K562 (cell line): Measurements from ENCODE around the gene DDX23. TPM values are rescaled to one million over a fixed set of nuclear protein-coding genes. Genes with fewer than 3 reads are reported as not detected.

Source experiments
- polyA plus RNA-seq, 8 experiments: library from polyadenylated mRNA; depleted of rRNA in 4 of 8; stranded (reverse) in 5 of 8; unstranded in 3 of 8; fragments of >200 nt; fragmentation: Nextera tagmentation in 2 of 8; fragmentation: Illumina TruSeq in 1 of 8; extraction: Ambion mirVana in 2 of 8; extraction: Trizol in 1 of 8; gene quantifications; 2 replicates each; pipeline versions ENCODE4 v1.2.1 to v1.2.3, GENCODE V29; 2011 to 2014; ENCODE audit warnings: inconsistent platforms in 1 of 8, missing spikeins in 1 of 8
- small RNA-seq: library from RNA; depleted of rRNA; stranded (forward); fragments of <200 nt; gene quantifications from one replicate; pipeline ENCODE3, GENCODE V24; 2014
- total RNA-seq, 7 experiments: library from RNA; depleted of rRNA in 6 of 7; stranded (reverse); fragments of >200 nt in 6 of 7; fragmentation: Illumina TruSeq in 2 of 7; extraction: Trizol in 2 of 7; gene quantifications; 2 replicates each; pipeline versions ENCODE4 v1.2.1 to v1.2.3, GENCODE V29; 2011 to 2021; ENCODE audit warnings: low replicate concordance in 1 of 7

Gene DDX23
- total and polyA plus RNA-seq, 9 of the 15 experiments (the other 6 are each of a cell fraction or from before 2014, with no cell fraction given) = 32.4 to 138 (median 104) TPM

Small RNA genes within 50 kb of the gene (small RNA-seq; reads per million reads assigned to genes)
- gene RF00019 = not detected
- gene RNU6-600P = not detected

Other genes starting within 250 kb of the DDX23 start
Only the 7 nearest of the 14 such genes appear.
- gene ADCY6, start 63.1 kb downstream of the DDX23 start, total RNA-seq (2014; rRNA removed) = 0.33 and 0.41 TPM in 2 replicates
- 0.19 and 0.33 TPM in 2 replicates for gene ADCY6, start 63.1 kb downstream of the DDX23 start, total RNA-seq (2014; rRNA removed; fragmentation: Illumina TruSeq; extraction: Trizol)
- 0.34 and 0.54 TPM in 2 replicates for gene ADCY6, start 63.1 kb downstream of the DDX23 start, total RNA-seq (2015; rRNA removed; fragmentation: Illumina TruSeq; extraction: Trizol)
- 0.87 and 1.0 TPM in 2 replicates for gene ADCY6, start 63.1 kb downstream of the DDX23 start, total RNA-seq (2021)
- 0.65 and 1.7 TPM in 2 replicates for gene ADCY6, start 63.1 kb downstream of the DDX23 start, polyA plus RNA-seq (2011; rRNA removed)
- 0.59 and 0.89 TPM in 2 replicates for gene ADCY6, start 63.1 kb downstream of the DDX23 start, polyA plus RNA-seq (2014; fragmentation: Illumina TruSeq; extraction: Trizol)
- under 1 TPM; 0.01 to 0.10 TPM for gene ADCY6, start 63.1 kb downstream of the DDX23 start, polyA plus RNA-seq (2014; fragmentation: Nextera tagmentation; extraction: Ambion mirVana)
- gene ADCY6, start 63.1 kb downstream of the DDX23 start, polyA plus RNA-seq (2014; rRNA removed) = 0.49 and 0.53 TPM in 2 replicates
- 1.5 and 1.7 TPM in 2 replicates for gene CACNB3, start 33.7 kb downstream of the DDX23 start, total RNA-seq (2014; rRNA removed)
- 1.2 and 1.3 TPM in 2 replicates for gene CACNB3, start 33.7 kb downstream of the DDX23 start, total RNA-seq (2014; rRNA removed; fragmentation: Illumina TruSeq; extraction: Trizol)
- gene CACNB3, start 33.7 kb downstream of the DDX23 start, total RNA-seq (2015; rRNA removed; fragmentation: Illumina TruSeq; extraction: Trizol) = 1.9 and 2.0 TPM in 2 replicates
- gene CACNB3, start 33.7 kb downstream of the DDX23 start, total RNA-seq (2021) = 1.8 and 3.6 TPM in 2 replicates
- 1.3 and 1.8 TPM in 2 replicates for gene CACNB3, start 33.7 kb downstream of the DDX23 start, polyA plus RNA-seq (2011; rRNA removed)
- 1.6 and 1.7 TPM in 2 replicates for gene CACNB3, start 33.7 kb downstream of the DDX23 start, polyA plus RNA-seq (2014; fragmentation: Illumina TruSeq; extraction: Trizol)
- under 1 TPM; 0.24 to 0.48 TPM for gene CACNB3, start 33.7 kb downstream of the DDX23 start, polyA plus RNA-seq (2014; fragmentation: Nextera tagmentation; extraction: Ambion mirVana)
- gene CACNB3, start 33.7 kb downstream of the DDX23 start, polyA plus RNA-seq (2014; rRNA removed) = 1.2 and 1.5 TPM in 2 replicates
- 0.33 and 0.73 TPM in 2 replicates for gene RND1, start 13.7 kb upstream of the DDX23 start, total RNA-seq (2014; rRNA removed)
- gene RND1, start 13.7 kb upstream of the DDX23 start, total RNA-seq (2014; rRNA removed; fragmentation: Illumina TruSeq; extraction: Trizol) = 0.06 and 0.22 TPM in 2 replicates
- gene RND1, start 13.7 kb upstream of the DDX23 start, total RNA-seq (2015; rRNA removed; fragmentation: Illumina TruSeq; extraction: Trizol) = 0.18 and 0.23 TPM in 2 replicates
- gene RND1, start 13.7 kb upstream of the DDX23 start, total RNA-seq (2021) = 0.36 and 0.78 TPM in 2 replicates
- 0.56 and 0.58 TPM in 2 replicates for gene RND1, start 13.7 kb upstream of the DDX23 start, polyA plus RNA-seq (2011; rRNA removed)
- gene RND1, start 13.7 kb upstream of the DDX23 start, polyA plus RNA-seq (2014; fragmentation: Illumina TruSeq; extraction: Trizol) = 0.48 and 0.58 TPM in 2 replicates
- gene RND1, start 13.7 kb upstream of the DDX23 start, polyA plus RNA-seq (2014; fragmentation: Nextera tagmentation; extraction: Ambion mirVana) = not detected
- 0.60 TPM in 1 of 2 replicates, not detected in the other for gene RND1, start 13.7 kb upstream of the DDX23 start, polyA plus RNA-seq (2014; rRNA removed)
- gene FKBP11, start 73.3 kb upstream of the DDX23 start, total RNA-seq (2014; rRNA removed) = 2.3 TPM in 2 replicates
- gene FKBP11, start 73.3 kb upstream of the DDX23 start, total RNA-seq (2014; rRNA removed; fragmentation: Illumina TruSeq; extraction: Trizol) = 5.4 and 6.6 TPM in 2 replicates
- 5.8 TPM in 2 replicates for gene FKBP11, start 73.3 kb upstream of the DDX23 start, total RNA-seq (2015; rRNA removed; fragmentation: Illumina TruSeq; extraction: Trizol)
- 6.8 and 7.4 TPM in 2 replicates for gene FKBP11, start 73.3 kb upstream of the DDX23 start, total RNA-seq (2021)
- gene FKBP11, start 73.3 kb upstream of the DDX23 start, polyA plus RNA-seq (2011; rRNA removed) = 7.8 and 9.1 TPM in 2 replicates
- gene FKBP11, start 73.3 kb upstream of the DDX23 start, polyA plus RNA-seq (2014; fragmentation: Illumina TruSeq; extraction: Trizol) = 5.3 and 5.6 TPM in 2 replicates
- 1 to 10 TPM; 1.6 to 3.3 TPM for gene FKBP11, start 73.3 kb upstream of the DDX23 start, polyA plus RNA-seq (2014; fragmentation: Nextera tagmentation; extraction: Ambion mirVana)
- 7.4 and 8.2 TPM in 2 replicates for gene FKBP11, start 73.3 kb upstream of the DDX23 start, polyA plus RNA-seq (2014; rRNA removed)
- 45.8 and 62.4 TPM in 2 replicates for gene ARF3, start 105.3 kb upstream of the DDX23 start, total RNA-seq (2014; rRNA removed)
- 53.7 and 56.2 TPM in 2 replicates for gene ARF3, start 105.3 kb upstream of the DDX23 start, total RNA-seq (2014; rRNA removed; fragmentation: Illumina TruSeq; extraction: Trizol)
- gene ARF3, start 105.3 kb upstream of the DDX23 start, total RNA-seq (2015; rRNA removed; fragmentation: Illumina TruSeq; extraction: Trizol) = 64.4 and 64.9 TPM in 2 replicates
- gene ARF3, start 105.3 kb upstream of the DDX23 start, total RNA-seq (2021) = 130 and 132 TPM in 2 replicates
- gene ARF3, start 105.3 kb upstream of the DDX23 start, polyA plus RNA-seq (2011; rRNA removed) = 126 and 170 TPM in 2 replicates
- gene ARF3, start 105.3 kb upstream of the DDX23 start, polyA plus RNA-seq (2014; fragmentation: Illumina TruSeq; extraction: Trizol) = 85.5 and 90.9 TPM in 2 replicates
- 1 to 10 TPM; 5.9 to 7.4 TPM for gene ARF3, start 105.3 kb upstream of the DDX23 start, polyA plus RNA-seq (2014; fragmentation: Nextera tagmentation; extraction: Ambion mirVana)
- 68.6 and 76.7 TPM in 2 replicates for gene ARF3, start 105.3 kb upstream of the DDX23 start, polyA plus RNA-seq (2014; rRNA removed)
- 2.1 and 2.4 TPM in 2 replicates for gene WNT10B, start 119.6 kb upstream of the DDX23 start, total RNA-seq (2014; rRNA removed)
- 1.2 and 1.3 TPM in 2 replicates for gene WNT10B, start 119.6 kb upstream of the DDX23 start, total RNA-seq (2014; rRNA removed; fragmentation: Illumina TruSeq; extraction: Trizol)
- 0.53 and 0.69 TPM in 2 replicates for gene WNT10B, start 119.6 kb upstream of the DDX23 start, total RNA-seq (2015; rRNA removed; fragmentation: Illumina TruSeq; extraction: Trizol)
- gene WNT10B, start 119.6 kb upstream of the DDX23 start, total RNA-seq (2021) = 2.4 and 2.6 TPM in 2 replicates
- 1.8 and 2.2 TPM in 2 replicates for gene WNT10B, start 119.6 kb upstream of the DDX23 start, polyA plus RNA-seq (2011; rRNA removed)
- gene WNT10B, start 119.6 kb upstream of the DDX23 start, polyA plus RNA-seq (2014; fragmentation: Illumina TruSeq; extraction: Trizol) = 1.8 and 1.9 TPM in 2 replicates
- gene WNT10B, start 119.6 kb upstream of the DDX23 start, polyA plus RNA-seq (2014; fragmentation: Nextera tagmentation; extraction: Ambion mirVana) = under 1 TPM; 0.25 to 0.31 TPM
- 0.91 and 2.3 TPM in 2 replicates for gene WNT10B, start 119.6 kb upstream of the DDX23 start, polyA plus RNA-seq (2014; rRNA removed)
- not detected in 2 replicates for gene WNT1, start 126.2 kb upstream of the DDX23 start, total RNA-seq (2014; rRNA removed)
- gene WNT1, start 126.2 kb upstream of the DDX23 start, total RNA-seq (2014; rRNA removed; fragmentation: Illumina TruSeq; extraction: Trizol) = not detected in 2 replicates
- not detected in 2 replicates for gene WNT1, start 126.2 kb upstream of the DDX23 start, total RNA-seq (2015; rRNA removed; fragmentation: Illumina TruSeq; extraction: Trizol)
- gene WNT1, start 126.2 kb upstream of the DDX23 start, total RNA-seq (2021) = not detected in 2 replicates
- gene WNT1, start 126.2 kb upstream of the DDX23 start, polyA plus RNA-seq (2011; rRNA removed) = not detected in 2 replicates
- gene WNT1, start 126.2 kb upstream of the DDX23 start, polyA plus RNA-seq (2014; fragmentation: Illumina TruSeq; extraction: Trizol) = not detected in 2 replicates
- gene WNT1, start 126.2 kb upstream of the DDX23 start, polyA plus RNA-seq (2014; fragmentation: Nextera tagmentation; extraction: Ambion mirVana) = not detected
- gene WNT1, start 126.2 kb upstream of the DDX23 start, polyA plus RNA-seq (2014; rRNA removed) = 0.38 TPM in 1 of 2 replicates, not detected in the other